ENCODE results near the gene TMUB2.

The TMUB2 gene

DNA sequence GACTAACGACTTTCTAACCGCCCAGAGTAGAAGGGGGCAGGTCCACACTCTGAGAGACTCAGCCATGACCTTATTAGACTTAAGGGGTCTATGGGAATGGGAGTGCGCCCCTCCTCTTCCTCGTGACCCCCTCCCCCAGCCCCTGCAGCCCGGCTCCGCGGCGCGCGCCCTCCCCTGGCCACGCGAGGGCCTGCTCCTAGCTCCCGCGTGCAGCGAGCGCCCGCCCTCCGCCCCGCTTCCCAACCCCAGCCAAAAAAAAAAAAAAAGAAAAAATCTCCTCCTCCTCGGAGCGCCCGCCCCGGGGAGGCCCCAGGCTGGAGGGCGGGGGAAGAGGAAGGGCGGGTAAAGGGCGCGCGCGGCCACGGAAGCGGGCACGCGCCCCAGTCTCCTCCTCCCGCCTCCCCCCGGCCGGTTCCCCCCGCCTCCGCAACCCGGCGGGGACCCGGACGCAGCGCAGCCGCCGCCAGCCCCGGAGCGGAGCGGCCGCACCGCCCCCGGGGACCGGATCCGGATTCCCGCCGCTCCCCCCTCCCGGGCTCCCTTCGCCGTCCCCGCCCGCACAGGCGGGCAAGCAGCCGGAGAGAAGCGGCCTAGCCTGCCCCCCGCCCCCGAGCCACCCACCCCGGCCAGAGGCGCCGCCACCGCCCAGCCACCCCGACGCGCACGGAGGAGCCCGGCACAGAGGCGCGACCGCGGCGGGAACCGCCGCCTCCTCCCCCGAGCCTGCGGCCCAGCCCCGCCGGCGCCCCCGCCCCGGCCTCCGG lies 31.8 kb downstream of the TMUB2 start:
- no peak for TF ChIP-seq EZH2phosphoT487 (IDR thresholded peaks at IDR 0.05; ENCODE audit: borderline replicate concordance)
- TF ChIP-seq, protein P1, sequence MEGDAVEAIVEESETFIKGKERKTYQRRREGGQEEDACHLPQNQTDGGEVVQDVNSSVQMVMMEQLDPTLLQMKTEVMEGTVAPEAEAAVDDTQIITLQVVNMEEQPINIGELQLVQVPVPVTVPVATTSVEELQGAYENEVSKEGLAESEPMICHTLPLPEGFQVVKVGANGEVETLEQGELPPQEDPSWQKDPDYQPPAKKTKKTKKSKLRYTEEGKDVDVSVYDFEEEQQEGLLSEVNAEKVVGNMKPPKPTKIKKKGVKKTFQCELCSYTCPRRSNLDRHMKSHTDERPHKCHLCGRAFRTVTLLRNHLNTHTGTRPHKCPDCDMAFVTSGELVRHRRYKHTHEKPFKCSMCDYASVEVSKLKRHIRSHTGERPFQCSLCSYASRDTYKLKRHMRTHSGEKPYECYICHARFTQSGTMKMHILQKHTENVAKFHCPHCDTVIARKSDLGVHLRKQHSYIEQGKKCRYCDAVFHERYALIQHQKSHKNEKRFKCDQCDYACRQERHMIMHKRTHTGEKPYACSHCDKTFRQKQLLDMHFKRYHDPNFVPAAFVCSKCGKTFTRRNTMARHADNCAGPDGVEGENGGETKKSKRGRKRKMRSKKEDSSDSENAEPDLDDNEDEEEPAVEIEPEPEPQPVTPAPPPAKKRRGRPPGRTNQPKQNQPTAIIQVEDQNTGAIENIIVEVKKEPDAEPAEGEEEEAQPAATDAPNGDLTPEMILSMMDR (conservative IDR thresholded peaks at IDR 0.05; ENCODE audit: low read length), result peak; percentile 60
- H3K4me1 ChIP-seq (ENCODE audit: insufficient read depth, low read length, poor library complexity, severe bottlenecking), result peaks cover 38% of the 10 kb centered on the region
- no peaks in the 10 kb centered on the region for H3K9me2 ChIP-seq (replicated peaks; ENCODE audit: low read depth, low read length)
- peak overlapping the region; percentile 71 for H2AFZ ChIP-seq (ENCODE audit: low read length)
- H3K4me3 ChIP-seq (ENCODE audit: low read length, poor library complexity, severe bottlenecking), result peak overlapping the region; percentile 100
- peaks cover 41% of the 10 kb centered on the region for H4K20me1 ChIP-seq (ENCODE audit: insufficient read depth, low read length, poor library complexity, severe bottlenecking)
- H3K9ac ChIP-seq (ENCODE audit: low read depth, low read length, poor library complexity, severe bottlenecking), result peak overlapping the region; percentile 98
- H3K79me2 ChIP-seq (ENCODE audit: insufficient read depth, low read length), result peaks cover 70% of the 10 kb centered on the region
- H3K27me3 ChIP-seq (ENCODE audit: insufficient read depth, low read length, poor library complexity, severe bottlenecking), result peaks cover 5% of the 10 kb centered on the region
- peaks cover 31% of the 10 kb centered on the region; the same call in 1 of the 2 replicates for H3K36me3 ChIP-seq (ENCODE audit: insufficient read depth, low read length)
- H3F3A ChIP-seq (ENCODE audit: low read depth), result no peaks in the 10 kb centered on the region
- H3K4me2 ChIP-seq (ENCODE audit: low read depth, low read length, poor library complexity, severe bottlenecking), result peak overlapping the region; percentile 92
- no peaks in the 10 kb centered on the region for H3K9me3 ChIP-seq (ENCODE audit: insufficient read depth, low read depth, low read length)

DNA sequence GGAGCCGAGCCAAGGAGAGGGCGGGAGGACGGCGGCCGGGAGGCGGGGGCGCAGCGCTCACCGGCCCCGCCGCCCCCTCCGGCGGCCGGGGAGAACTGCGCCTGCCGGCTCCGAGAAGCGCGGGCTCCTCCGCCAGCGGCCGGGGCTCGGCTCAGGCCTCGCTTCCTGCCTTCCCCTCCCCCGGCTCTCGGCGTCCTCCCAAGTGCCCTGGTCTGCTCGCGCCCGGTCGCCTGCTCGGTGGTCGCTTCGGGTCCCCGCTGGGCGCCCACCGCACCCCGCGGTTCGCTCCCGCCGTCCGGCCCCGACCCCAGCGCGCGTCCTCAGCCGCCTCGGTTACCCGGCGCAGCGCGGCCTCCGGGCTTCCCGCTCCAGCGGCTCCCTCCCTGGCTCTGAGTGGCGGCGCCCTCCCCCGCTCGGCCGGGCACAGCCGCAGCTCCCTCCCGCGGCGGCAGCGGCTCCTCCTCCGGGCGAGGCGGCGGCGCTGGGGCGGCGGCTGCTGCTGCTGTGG lies 32.4 kb downstream of the TMUB2 start:
- H3K4me2 ChIP-seq (ENCODE audit: low read depth, low read length, poor library complexity, severe bottlenecking), result no peak overlapping the region

DNA sequence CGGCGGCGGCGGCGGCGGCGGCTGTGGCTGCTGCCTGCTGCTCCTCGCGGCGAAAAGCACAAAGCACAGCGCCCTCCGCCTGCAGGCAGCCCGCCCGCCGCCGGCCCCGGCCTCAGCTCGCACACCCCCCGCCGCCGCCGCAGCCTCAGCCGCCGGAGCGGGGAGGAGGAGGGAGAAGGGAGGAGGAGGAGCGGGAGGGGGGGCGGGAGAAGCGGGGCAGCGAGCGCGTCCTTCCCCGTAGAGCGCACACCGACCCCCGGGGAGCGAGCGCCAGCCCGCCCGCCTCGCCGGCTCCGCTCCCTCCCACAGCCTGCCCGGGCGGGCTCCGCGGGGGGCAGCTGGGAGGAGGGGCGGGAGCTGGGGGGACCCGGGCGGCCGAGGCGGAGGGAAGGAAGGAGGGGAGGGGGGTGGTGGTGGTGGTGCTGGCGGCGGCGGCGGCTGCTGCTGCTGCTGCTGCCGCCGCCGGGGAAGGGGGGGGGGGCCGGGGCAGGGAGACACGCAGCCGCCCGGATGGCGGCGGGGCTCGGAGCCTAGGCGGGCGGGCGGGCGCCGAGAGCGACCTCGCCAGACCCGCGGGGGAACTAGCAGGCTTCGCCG lies 32.9 kb downstream of the TMUB2 start, which contains the start of gene UBTF:
UBTF (minus strand) TSS at position 60 of the 597 bp plus-strand sequence. CDS start 1,446 bp downstream, outside the sequence.
- H3F3A ChIP-seq (ENCODE audit: low read depth), result no peaks in the 10 kb centered on the region
- peaks cover 61% of the 10 kb centered on the region for H3K79me2 ChIP-seq (ENCODE audit: insufficient read depth, low read length)

More for the DNA sequence above, 32.4 kb downstream of the TMUB2 start:
- H3K36me3 ChIP-seq (ENCODE audit: insufficient read depth, low read length), result peaks cover 27% of the 10 kb centered on the region; the same call in 1 of the 2 replicates
- peaks cover 38% of the 10 kb centered on the region for H3K4me1 ChIP-seq (ENCODE audit: insufficient read depth, low read length, poor library complexity, severe bottlenecking)
- peak overlapping the region; percentile 100 for H3K4me3 ChIP-seq (ENCODE audit: low read length, poor library complexity, severe bottlenecking)
- H3K79me2 ChIP-seq (ENCODE audit: insufficient read depth, low read length), result peaks cover 67% of the 10 kb centered on the region
- peak overlapping the region; percentile 98 for H3K9ac ChIP-seq (ENCODE audit: low read depth, low read length, poor library complexity, severe bottlenecking)
- H4K20me1 ChIP-seq (ENCODE audit: insufficient read depth, low read length, poor library complexity, severe bottlenecking), result peaks cover 37% of the 10 kb centered on the region
- H3K9me2 ChIP-seq (replicated peaks; ENCODE audit: low read depth, low read length), result no peaks in the 10 kb centered on the region
- peaks cover 5% of the 10 kb centered on the region for H3K27me3 ChIP-seq (ENCODE audit: insufficient read depth, low read length, poor library complexity, severe bottlenecking)
- H2AFZ ChIP-seq (ENCODE audit: low read length), result no peak overlapping the region
- TF ChIP-seq, protein P1 (conservative IDR thresholded peaks at IDR 0.05; ENCODE audit: low read length), result peak; percentile 28
- no peak for TF ChIP-seq EZH2phosphoT487 (IDR thresholded peaks at IDR 0.05; ENCODE audit: borderline replicate concordance)
- no peaks in the 10 kb centered on the region for H3K9me3 ChIP-seq (ENCODE audit: insufficient read depth, low read depth, low read length)
- H3F3A ChIP-seq (ENCODE audit: low read depth), result no peaks in the 10 kb centered on the region

More for the DNA sequence above, 32.9 kb downstream of the TMUB2 start, which contains the start of gene UBTF:
- peaks cover 38% of the 10 kb centered on the region for H3K4me1 ChIP-seq (ENCODE audit: insufficient read depth, low read length, poor library complexity, severe bottlenecking)
- peak within 1 kb of the TSS; percentile 69 for H3K4me2 ChIP-seq (ENCODE audit: low read depth, low read length, poor library complexity, severe bottlenecking)
- peaks cover 5% of the 10 kb centered on the region for H3K27me3 ChIP-seq (ENCODE audit: insufficient read depth, low read length, poor library complexity, severe bottlenecking)
- no peaks in the 10 kb centered on the region for H3K9me2 ChIP-seq (replicated peaks; ENCODE audit: low read depth, low read length)
- H3K36me3 ChIP-seq (ENCODE audit: insufficient read depth, low read length), result peaks cover 21% of the 10 kb centered on the region; the same call in 1 of the 2 replicates
- peaks cover 31% of the 10 kb centered on the region for H4K20me1 ChIP-seq (ENCODE audit: insufficient read depth, low read length, poor library complexity, severe bottlenecking)
- H3K4me3 ChIP-seq (ENCODE audit: low read length, poor library complexity, severe bottlenecking), result peak within 1 kb of the TSS; percentile 100
- H2AFZ ChIP-seq (ENCODE audit: low read length), result no peak within 1 kb of the TSS
- no peaks in the 10 kb centered on the region for H3K9me3 ChIP-seq (ENCODE audit: insufficient read depth, low read depth, low read length)
- peak within 1 kb of the TSS; percentile 98 for H3K9ac ChIP-seq (ENCODE audit: low read depth, low read length, poor library complexity, severe bottlenecking)
- no peak for TF ChIP-seq EZH2phosphoT487 (IDR thresholded peaks at IDR 0.05; ENCODE audit: borderline replicate concordance)
- TF ChIP-seq, protein P1 (conservative IDR thresholded peaks at IDR 0.05; ENCODE audit: low read length), result no peak

Data from Loucy (cell line).